H54 (cell line): Measurements from ENCODE around the gene IL15RA.
"Not testable (repeated sequence)": the region's sequence is repeated elsewhere in the genome, so short reads cannot be mapped to it uniquely, and the experiment has no call there.

ENCODE experiments used
- DNase-seq: peaks from one replicate; pipeline ENCODE4 v3.0.0; 2011; ENCODE audit warnings: low spot score, mixed read lengths; ENCODE audit not compliant: insufficient read length
- FAIRE-seq: peaks from 3 replicates; lab custom pipeline; 2011; peaks lifted over from hg19 to GRCh38; lab: Jason Lieb, UNC
- POLR2A ChIP-seq: IDR thresholded peaks from 2 replicates; pipeline ENCODE4 v1.6.1; 2011; ENCODE audit warnings: low read depth, mild to moderate bottlenecking, low read length

The IL15RA gene

GRCh38 chr10:6012121-6012905 lies 35.0 kb upstream of the IL15RA start:
- FAIRE-seq, result no peak
- no peak for DNase-seq
- no peak for TF ChIP-seq POLR2A

GRCh38 chr10:6011558-6011957 lies 34.2 kb upstream of the IL15RA start:
- FAIRE-seq, result no peak
- TF ChIP-seq POLR2A, result no peak
- no peak for DNase-seq

GRCh38 chr10:6010569-6010968 lies 33.2 kb upstream of the IL15RA start:
- TF ChIP-seq POLR2A, result no peak
- FAIRE-seq (no peak), DNase-seq (no peak)

GRCh38 chr10:6009961-6010360 lies 32.6 kb upstream of the IL15RA start:
- FAIRE-seq, result no peak
- TF ChIP-seq POLR2A, result no peak

GRCh38 chr10:6009150-6009549 lies 31.8 kb upstream of the IL15RA start:
- no peak for TF ChIP-seq POLR2A
- no peak for FAIRE-seq
- DNase-seq, result no peak

More at GRCh38 chr10:6009961-6010360, 32.6 kb upstream of the IL15RA start:
- no peak for DNase-seq

GRCh38 chr10:6008497-6009142 lies 31.3 kb upstream of the IL15RA start:
- TF ChIP-seq POLR2A, result no peak
- no peak for DNase-seq
- FAIRE-seq, result no peak

GRCh38 chr10:6006991-6007390 lies 29.6 kb upstream of the IL15RA start:
- TF ChIP-seq POLR2A, result no peak
- FAIRE-seq (no peak), DNase-seq (no peak)

GRCh38 chr10:6006546-6006945 lies 29.2 kb upstream of the IL15RA start:
- FAIRE-seq (no peak), DNase-seq (no peak)
- TF ChIP-seq POLR2A, result no peak

GRCh38 chr10:6005856-6006395 lies 28.6 kb upstream of the IL15RA start:
- no peak for TF ChIP-seq POLR2A
- DNase-seq, result no peak
- FAIRE-seq, result no peak

GRCh38 chr10:6005161-6005804 lies 27.9 kb upstream of the IL15RA start:
- DNase-seq, FAIRE-seq: not testable (repeated sequence)

- FAIRE-seq (no peak), DNase-seq (no peak)
- no peak for TF ChIP-seq POLR2A
These were observed 25.6 kb upstream of the IL15RA start for GRCh38 chr10:6002809-6003510.

- FAIRE-seq (no peak), DNase-seq (no peak)
- no peak for TF ChIP-seq POLR2A
These were observed 22.3 kb upstream of the IL15RA start for GRCh38 chr10:5999440-6000165.

- DNase-seq (no peak), FAIRE-seq (no peak)
- TF ChIP-seq POLR2A, result no peak
These were observed 19.4 kb upstream of the IL15RA start for GRCh38 chr10:5996696-5997095.
